SH-SY5Y (cell line): ENCODE measurements around the gene MYO1A.

Experiments used
- GATA2 ChIP-seq: IDR thresholded peaks from 2 replicates; pipeline ENCODE4 v1.6.1; 2011; ENCODE audit warnings: mild to moderate bottlenecking, low read depth, low read length
- GATA3 ChIP-seq: IDR thresholded peaks from 2 replicates; pipeline ENCODE4 v1.6.1; 2011; ENCODE audit warnings: low read depth, mild to moderate bottlenecking, low read length, moderate library complexity

- TF ChIP-seq GATA2 (no peak), GATA3 (no peak)
Observed at GRCh38 chr12:57090490-57090889, 40.6 kb upstream of the MYO1A start.
